K562 (cell line): ENCODE data around the gene SFT2D2. TPM values are rescaled to one million over a fixed set of nuclear protein-coding genes. Genes with fewer than 3 reads are reported as not detected.

Experiments
- AFF4 ChIP-seq: sonication (generic); formaldehyde crosslinking; IDR thresholded peaks from 2 replicates; pipeline ENCODE4 v1.8.0; 2023; ENCODE audit warnings: mild to moderate bottlenecking, missing genetic modification reagents
- CAMTA2 ChIP-seq: fragments of 250-450 bp; sonication (Bioruptor Pico); conservative IDR thresholded peaks from 2 replicates; pipeline ENCODE4 v1.5.1; 2022
- DMBX1 ChIP-seq: fragments of 250-450 bp; sonication (Bioruptor Pico); IDR thresholded peaks from 2 replicates; pipeline ENCODE4 v1.8.0; 2022; ENCODE audit warnings: inconsistent platforms, mild to moderate bottlenecking, moderate library complexity, borderline replicate concordance
- ERF ChIP-seq: fragments of 450-650 bp; formaldehyde crosslinking; IDR thresholded peaks from 2 replicates; pipeline ENCODE4 v1.4.0; 2020; ENCODE audit warnings: mild to moderate bottlenecking, mixed read lengths
- GATA2 ChIP-seq: sonication (generic); formaldehyde crosslinking; IDR thresholded peaks from 2 replicates; pipeline ENCODE4 v1.4.0; 2020; ENCODE audit warnings: mild to moderate bottlenecking, missing genetic modification reagents
- HNRNPLL ChIP-seq: fragments of 200-400 bp; formaldehyde crosslinking; IDR thresholded peaks from 2 replicates; pipeline ENCODE4 v1.6.1; 2017; ENCODE audit warnings: low read length, low read depth, mild to moderate bottlenecking; ENCODE audit not compliant: poor library complexity, severe bottlenecking
- MAFF ChIP-seq: IDR thresholded peaks from 2 replicates; pipeline ENCODE4 v1.6.1; 2012; ENCODE audit warnings: low read length, improper control_type of control experiment
- MCM7 ChIP-seq, 2 experiments: fragments of 450-650 bp; IDR thresholded peaks; 2 replicates each; pipeline ENCODE4 v1.6.1; 2016 to 2018
- MED1 ChIP-seq: sonication (generic); formaldehyde crosslinking; IDR thresholded peaks from 2 replicates; pipeline ENCODE4 v1.8.1; 2023; ENCODE audit warnings: missing genetic modification reagents, borderline replicate concordance
- MYNN ChIP-seq, 2 experiments: sonication (generic); formaldehyde crosslinking in 1 of 2; IDR thresholded peaks; 2 replicates each; pipeline versions ENCODE4 v1.5.0 to v1.6.1; 2016 to 2020; ENCODE audit warnings: antibody characterized with exemption in 1 of 2, missing genetic modification reagents in 1 of 2
- NCOA6 ChIP-seq: fragments of 450-650 bp; IDR thresholded peaks from 2 replicates; pipeline ENCODE4 v1.6.1; 2017; ENCODE audit warnings: mild to moderate bottlenecking
- NR4A1 ChIP-seq, 2 experiments: fragments of 250-450 bp in 1 of 2; fragments of 450-650 bp in 1 of 2; sonication (Bioruptor Pico) in 1 of 2; IDR thresholded peaks; 2 replicates each; pipeline versions ENCODE4 v1.4.0 to v1.6.1; 2016 to 2020; ENCODE audit warnings: mild to moderate bottlenecking in 2 of 2, missing compliant biosample characterization in 1 of 2, missing genetic modification characterization in 1 of 2, moderate library complexity in 1 of 2
- RBM25 ChIP-seq: fragments of 200-400 bp; formaldehyde crosslinking; IDR thresholded peaks from 2 replicates; pipeline ENCODE4 v1.6.1; 2018; ENCODE audit warnings: low read length, low read depth, moderate library complexity; ENCODE audit not compliant: severe bottlenecking
- SMARCA5 ChIP-seq: fragments of 450-650 bp; IDR thresholded peaks from 2 replicates; pipeline ENCODE4 v1.6.1; 2016
- SNAPC5 ChIP-seq: fragments of 250-450 bp; sonication (Bioruptor Pico); IDR thresholded peaks from 2 replicates; pipeline ENCODE4 v1.8.0; 2021; ENCODE audit warnings: moderate library complexity, mild to moderate bottlenecking, inconsistent platforms
- THRB ChIP-seq: fragments of 450-650 bp; formaldehyde crosslinking; conservative IDR thresholded peaks from 2 replicates; pipeline ENCODE4 v1.4.0; 2022; ENCODE audit warnings: mild to moderate bottlenecking, missing genetic modification characterization
- TRIM24 ChIP-seq, 2 experiments: fragments of 450-650 bp; IDR thresholded peaks; 2 replicates each; pipeline ENCODE4 v1.6.1; 2016
- ZBTB26 ChIP-seq: fragments of 450-650 bp; formaldehyde crosslinking; IDR thresholded peaks from 2 replicates; pipeline ENCODE4 v1.4.0; 2022; ENCODE audit warnings: missing genetic modification characterization
- ZNF316 ChIP-seq: fragments of 450-650 bp; IDR thresholded peaks from 2 replicates; pipeline ENCODE4 v1.6.1; 2016
- ZNF431 ChIP-seq: sonication (generic); formaldehyde crosslinking; IDR thresholded peaks from 2 replicates; pipeline ENCODE4 v1.8.0; 2022; ENCODE audit warnings: mild to moderate bottlenecking, missing genetic modification reagents
- ZNF512 ChIP-seq: IDR thresholded peaks from 2 replicates; pipeline ENCODE4 v1.6.1; 2016; ENCODE audit warnings: missing genetic modification characterization, missing compliant biosample characterization
- polyA plus RNA-seq, 8 experiments: library from polyadenylated mRNA; depleted of rRNA in 4 of 8; stranded (reverse) in 5 of 8; unstranded in 3 of 8; fragments of >200 nt; fragmentation: Nextera tagmentation in 2 of 8; fragmentation: Illumina TruSeq in 1 of 8; extraction: Ambion mirVana in 2 of 8; extraction: Trizol in 1 of 8; gene quantifications; 2 replicates each; pipeline versions ENCODE4 v1.2.1 to v1.2.3, GENCODE V29; 2011 to 2014; ENCODE audit warnings: inconsistent platforms in 1 of 8, missing spikeins in 1 of 8
- total RNA-seq, 7 experiments: library from RNA; depleted of rRNA in 6 of 7; stranded (reverse); fragments of >200 nt in 6 of 7; fragmentation: Illumina TruSeq in 2 of 7; extraction: Trizol in 2 of 7; gene quantifications; 2 replicates each; pipeline versions ENCODE4 v1.2.1 to v1.2.3, GENCODE V29; 2011 to 2021; ENCODE audit warnings: low replicate concordance in 1 of 7

Gene SFT2D2
- total and polyA plus RNA-seq, 9 of the 15 experiments (the other 6 are each of a cell fraction or from before 2014, with no cell fraction given) = 3.4 to 50.1 (median 21.6) TPM

GRCh38 chr1:168281603-168282325 lies 56.0 kb downstream of the SFT2D2 start (continued):
- TF ChIP-seq NR4A1 (CRISPR knock-in tag; IDR thresholded peaks at IDR 0.05) (no peak), NR4A1 (tag; IDR thresholded peaks at IDR 0.05) (no peak), MAFF (no peak), AFF4 (CRISPR knock-in tag) (0 out of 2 replicates have a peak, but pooled peaks have one; percentile 19), MYNN (IDR thresholded peaks at IDR 0.05) (peak; percentile 66; the same call in 1 of the 2 replicates), MYNN (CRISPR knock-in tag; IDR thresholded peaks at IDR 0.05) (no peak), NCOA6 (no peak), ZNF431 (CRISPR knock-in tag) (no peak), THRB (CRISPR knock-in tag) (no peak), MED1 (CRISPR knock-in tag) (no peak), SMARCA5 (no peak), DMBX1 (CRISPR knock-in tag) (no peak), RBM25 (no peak), ERF (CRISPR knock-in tag) (0 out of 2 replicates have a peak, but pooled peaks have one; percentile 19), SNAPC5 (CRISPR knock-in tag) (no peak), GATA2 (peak; percentile 97), HNRNPLL (no peak), ZNF512 (no peak), ZBTB26 (CRISPR knock-in tag) (no peak), MCM7 (IDR thresholded peaks at IDR 0.05) (no peak), CAMTA2 (CRISPR knock-in tag) (no peak), TRIM24 (IDR thresholded peaks at IDR 0.05) (peak; percentile 64 to 84; a peak in 3 of 4 replicates), ZNF316 (no peak)
